Panc1 (cell line): ENCODE data around the gene SLC27A5. TPM values are rescaled to one million over a fixed set of nuclear protein-coding genes. Genes with fewer than 3 reads are reported as not detected.
A peak's percentile ranks its signal among the peaks of the same experiment; 100 is the strongest.

Experiments
- ATAC-seq: fragments of 200-7000 bp; cut with Tn5 transposase; 2 replicates; pipeline ENCODE4 v1.9.1; 2020; ENCODE audit warnings: mild to moderate bottlenecking, moderate library complexity
- BruUV-seq: library from RNA; stranded (reverse); fragments of 400-500 nt; replicated peaks from 2 replicates; lab custom pipeline; 2021; lab: Mats Ljungman, UMichigan
- CTCF ChIA-PET: fragments of 300-600 bp; sonication (Branson Sonifier 250); formaldehyde crosslinking; loops from one replicate; lab custom pipeline; 2022; ENCODE audit warnings: antibody characterized with exemption; lab: Charles Lee
- POLR2A ChIA-PET: fragments of 300-600 bp; sonication (Branson Sonifier 250); formaldehyde crosslinking; loops from one replicate; lab custom pipeline; 2022; ENCODE audit warnings: antibody characterized with exemption; lab: Charles Lee
- DNase-seq: peaks from one replicate; pipeline ENCODE4 v3.0.0-alpha.2; 2010; ENCODE audit warnings: low read depth, low spot score
- H3K27ac ChIP-seq: 2 replicates; pipeline ENCODE4 v1.5.1; 2011; ENCODE audit warnings: mild to moderate bottlenecking, low read length, inconsistent platforms
- H3K27me3 ChIP-seq: fragments of 200-500 bp; sonication (Bioruptor generic); 2 replicates; pipeline ENCODE4 v1.6.0; 2014; ENCODE audit warnings: low read length, inconsistent platforms; ENCODE audit not compliant: control insufficient read depth, insufficient read depth
- H3K36me3 ChIP-seq: fragments of 200-500 bp; sonication (Bioruptor generic); 2 replicates; pipeline ENCODE4 v1.5.1; 2014; ENCODE audit warnings: inconsistent platforms, mild to moderate bottlenecking, low read length, moderate library complexity; ENCODE audit not compliant: control insufficient read depth, insufficient read depth
- H3K4me1 ChIP-seq: 2 replicates; pipeline ENCODE4 v1.5.1; 2011; ENCODE audit warnings: inconsistent platforms, mild to moderate bottlenecking, low read length, moderate library complexity; ENCODE audit not compliant: control insufficient read depth, insufficient read depth
- H3K4me3 ChIP-seq, 2 experiments: 2 replicates each; pipeline ENCODE4 v1.5.1; 2011 to 2012; ENCODE audit warnings: low read depth in 2 of 2, low read length in 2 of 2, mild to moderate bottlenecking in 2 of 2, inconsistent platforms in 1 of 2, moderate library complexity in 1 of 2
- H3K9me3 ChIP-seq: fragments of 200-500 bp; sonication (Bioruptor generic); 2 replicates; pipeline ENCODE4 v1.5.1; 2014; ENCODE audit warnings: low read depth, mild to moderate bottlenecking, inconsistent platforms, low read length, moderate library complexity; ENCODE audit not compliant: control insufficient read depth, insufficient read depth
- POLR2AphosphoS5 ChIP-seq: IDR thresholded peaks from 2 replicates; pipeline ENCODE4 v1.6.1; 2012; ENCODE audit warnings: mild to moderate bottlenecking, low read depth, low read length, moderate library complexity
- SIN3A ChIP-seq: IDR thresholded peaks from 2 replicates; pipeline ENCODE4 v1.6.1; 2012; ENCODE audit warnings: low read depth, mild to moderate bottlenecking, low read length, moderate library complexity, borderline replicate concordance; ENCODE audit not compliant: insufficient read depth
- TCF7L2 ChIP-seq: IDR thresholded peaks from 2 replicates; pipeline ENCODE4 v1.6.1; 2011; ENCODE audit warnings: mild to moderate bottlenecking, low read depth, low read length, inconsistent platforms
- in situ Hi-C: cut with HindIII; loops from 2 replicates; pipeline ENCODE4 v1.10.0; 2016; ENCODE audit warnings: low sequenced_read_pairs, low pct_unique_long_range_greater_than_20kb
- intact Hi-C: fragments of 100-400 bp; cut with micrococcal nuclease; formaldehyde crosslinking; loops from one replicate; pipeline ENCODE4 v1.10.0; 2022; ENCODE audit not compliant: unreplicated experiment
- total RNA-seq: library from RNA; stranded (reverse); gene quantifications from one replicate; pipeline ENCODE4 v1.2.1, GENCODE V29; 2021; ENCODE audit not compliant: unreplicated experiment
- TF ChIP-seq, protein P1 (sequence below): fragments of 450-650 bp; IDR thresholded peaks from 2 replicates; pipeline ENCODE4 v1.5.1; 2017; ENCODE audit warnings: mild to moderate bottlenecking
- TF ChIP-seq, protein P2 (sequence below), 2 experiments: IDR thresholded peaks; 2 replicates each; pipeline ENCODE4 v1.6.1; 2011 to 2012; ENCODE audit warnings: low read depth in 2 of 2, control low read depth in 1 of 2, low read length in 1 of 2, mild to moderate bottlenecking in 1 of 2, moderate library complexity in 1 of 2; ENCODE audit not compliant: insufficient read depth in 1 of 2

SLC27A5 gene
- total RNA-seq, 1 experiment from 2014 or later, result 10.7 TPM

GRCh38 chr19:58514564-58515022 lies 2.8 kb upstream of the SLC27A5 start:
- no peak for DNase-seq
- no peaks in the 10 kb centered on the region for H3K9me3 ChIP-seq
- no peaks in the 10 kb centered on the region for H3K27me3 ChIP-seq
- TF ChIP-seq, protein P1, sequence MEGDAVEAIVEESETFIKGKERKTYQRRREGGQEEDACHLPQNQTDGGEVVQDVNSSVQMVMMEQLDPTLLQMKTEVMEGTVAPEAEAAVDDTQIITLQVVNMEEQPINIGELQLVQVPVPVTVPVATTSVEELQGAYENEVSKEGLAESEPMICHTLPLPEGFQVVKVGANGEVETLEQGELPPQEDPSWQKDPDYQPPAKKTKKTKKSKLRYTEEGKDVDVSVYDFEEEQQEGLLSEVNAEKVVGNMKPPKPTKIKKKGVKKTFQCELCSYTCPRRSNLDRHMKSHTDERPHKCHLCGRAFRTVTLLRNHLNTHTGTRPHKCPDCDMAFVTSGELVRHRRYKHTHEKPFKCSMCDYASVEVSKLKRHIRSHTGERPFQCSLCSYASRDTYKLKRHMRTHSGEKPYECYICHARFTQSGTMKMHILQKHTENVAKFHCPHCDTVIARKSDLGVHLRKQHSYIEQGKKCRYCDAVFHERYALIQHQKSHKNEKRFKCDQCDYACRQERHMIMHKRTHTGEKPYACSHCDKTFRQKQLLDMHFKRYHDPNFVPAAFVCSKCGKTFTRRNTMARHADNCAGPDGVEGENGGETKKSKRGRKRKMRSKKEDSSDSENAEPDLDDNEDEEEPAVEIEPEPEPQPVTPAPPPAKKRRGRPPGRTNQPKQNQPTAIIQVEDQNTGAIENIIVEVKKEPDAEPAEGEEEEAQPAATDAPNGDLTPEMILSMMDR, result no peak
- TF ChIP-seq, protein P2, sequence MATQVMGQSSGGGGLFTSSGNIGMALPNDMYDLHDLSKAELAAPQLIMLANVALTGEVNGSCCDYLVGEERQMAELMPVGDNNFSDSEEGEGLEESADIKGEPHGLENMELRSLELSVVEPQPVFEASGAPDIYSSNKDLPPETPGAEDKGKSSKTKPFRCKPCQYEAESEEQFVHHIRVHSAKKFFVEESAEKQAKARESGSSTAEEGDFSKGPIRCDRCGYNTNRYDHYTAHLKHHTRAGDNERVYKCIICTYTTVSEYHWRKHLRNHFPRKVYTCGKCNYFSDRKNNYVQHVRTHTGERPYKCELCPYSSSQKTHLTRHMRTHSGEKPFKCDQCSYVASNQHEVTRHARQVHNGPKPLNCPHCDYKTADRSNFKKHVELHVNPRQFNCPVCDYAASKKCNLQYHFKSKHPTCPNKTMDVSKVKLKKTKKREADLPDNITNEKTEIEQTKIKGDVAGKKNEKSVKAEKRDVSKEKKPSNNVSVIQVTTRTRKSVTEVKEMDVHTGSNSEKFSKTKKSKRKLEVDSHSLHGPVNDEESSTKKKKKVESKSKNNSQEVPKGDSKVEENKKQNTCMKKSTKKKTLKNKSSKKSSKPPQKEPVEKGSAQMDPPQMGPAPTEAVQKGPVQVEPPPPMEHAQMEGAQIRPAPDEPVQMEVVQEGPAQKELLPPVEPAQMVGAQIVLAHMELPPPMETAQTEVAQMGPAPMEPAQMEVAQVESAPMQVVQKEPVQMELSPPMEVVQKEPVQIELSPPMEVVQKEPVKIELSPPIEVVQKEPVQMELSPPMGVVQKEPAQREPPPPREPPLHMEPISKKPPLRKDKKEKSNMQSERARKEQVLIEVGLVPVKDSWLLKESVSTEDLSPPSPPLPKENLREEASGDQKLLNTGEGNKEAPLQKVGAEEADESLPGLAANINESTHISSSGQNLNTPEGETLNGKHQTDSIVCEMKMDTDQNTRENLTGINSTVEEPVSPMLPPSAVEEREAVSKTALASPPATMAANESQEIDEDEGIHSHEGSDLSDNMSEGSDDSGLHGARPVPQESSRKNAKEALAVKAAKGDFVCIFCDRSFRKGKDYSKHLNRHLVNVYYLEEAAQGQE (IDR thresholded peaks at IDR 0.05; ENCODE audit: insufficient read depth in 1 of 2, low read depth in 2 of 2, low read length in 1 of 2), result no peak
- TF ChIP-seq TCF7L2, result no peak
- TF ChIP-seq POLR2AphosphoS5, result no peak
- no peak for TF ChIP-seq SIN3A
- peak overlapping the region; percentile 93 for H3K27ac ChIP-seq
- H3K36me3 ChIP-seq, result peaks cover 3% of the 10 kb centered on the region; the same call in 1 of the 2 replicates
- BruUV-seq, result no TSS peak
- POLR2A ChIA-PET, result interaction anchor here (1.0 kb wide), 1 partner anchor 29 kb away, joined by 4 read pairs; the partner anchor contains the start of gene TRIM28
- H3K4me3 ChIP-seq, result peak overlapping the region; percentile 38 to 70
- intact Hi-C loops (no loop called here), in situ Hi-C loops (no loop called here)
- no peak for ATAC-seq
- CTCF ChIA-PET, result interaction anchor here (0.6 to 0.7 kb wide), 2 partner anchors 10 to 39 kb away, joined by 5 to 7 read pairs; no protein-coding TSS in a partner anchor
- H3K4me1 ChIP-seq, result peaks cover 26% of the 10 kb centered on the region

- in situ Hi-C loops (no loop called here), intact Hi-C loops (no loop called here)
- DNase-seq (peak; percentile 70), ATAC-seq (peak; percentile 87)
- H3K4me3 ChIP-seq, result peak overlapping the region; percentile 38 to 70
- H3K4me1 ChIP-seq, result peaks cover 26% of the 10 kb centered on the region
- POLR2A ChIA-PET, result interaction anchor here (0.6 to 1.0 kb wide), 3 partner anchors 18 to 39 kb away, joined by 3 to 4 read pairs (median 3); partner anchors contain the start of gene TRIM28
- no peaks in the 10 kb centered on the region for H3K9me3 ChIP-seq
- peaks cover 3% of the 10 kb centered on the region; the same call in 1 of the 2 replicates for H3K36me3 ChIP-seq
- no TSS peak for BruUV-seq
- H3K27ac ChIP-seq, result peak overlapping the region; percentile 93
- CTCF ChIA-PET, result interaction anchor here (0.5 to 0.7 kb wide), 4 partner anchors 9 to 692 kb away, joined by 5 to 7 read pairs (median 6); no protein-coding TSS in a partner anchor
- H3K27me3 ChIP-seq, result no peaks in the 10 kb centered on the region
- TF ChIP-seq POLR2AphosphoS5 (peak; percentile 93), TCF7L2 (no peak), SIN3A (peak; percentile 57; the same call in 1 of the 2 replicates)
- TF ChIP-seq, protein P2 (IDR thresholded peaks at IDR 0.05; ENCODE audit: insufficient read depth in 1 of 2, low read depth in 2 of 2, low read length in 1 of 2), result no peak
- TF ChIP-seq, protein P1, result peak; percentile 100
Measured at GRCh38 chr19:58513694-58514563, 2.1 kb upstream of the SLC27A5 start.
